Vagina (tissue), 2 donors: Measurements from ENCODE around the gene MPC1. TPM values are rescaled to one million over a fixed set of nuclear protein-coding genes. Genes with fewer than 3 reads are reported as not detected.

Experiments
- DNase-seq, 2 donors: peaks; one replicate each; pipeline ENCODE4 v3.0.0-alpha.2; 2017; ENCODE audit errors: extremely low spot score in 2 of 2
- H3K27ac ChIP-seq: fragments of 200-600 bp; sonication (generic); one replicate; pipeline ENCODE4 v1.5.1; 2019
- H3K27me3 ChIP-seq: fragments of 200-600 bp; sonication (generic); one replicate; pipeline ENCODE4 v1.5.1; 2019
- H3K36me3 ChIP-seq, 2 donors: fragments of 200-600 bp; sonication (generic); one replicate each; pipeline ENCODE4 v1.5.1; 2017 to 2019
- H3K4me1 ChIP-seq: fragments of 200-600 bp; sonication (generic); one replicate; pipeline ENCODE4 v1.5.1; 2019
- H3K4me3 ChIP-seq, 2 donors: fragments of 200-600 bp; sonication (generic); 1 replicate in 1 of 2; 2 replicates in 1 of 2; pipeline ENCODE4 v1.5.1; 2016 to 2019
- H3K9me3 ChIP-seq: fragments of 200-600 bp; sonication (generic); one replicate; pipeline ENCODE4 v1.5.1; 2019
- POLR2A ChIP-seq, 2 donors: fragments of 450-650 bp; IDR thresholded peaks; one replicate each; pipeline ENCODE4 v1.6.1; 2017; ENCODE audit warnings: antibody characterized with exemption in 2 of 2, mild to moderate bottlenecking in 2 of 2, moderate library complexity in 2 of 2
- POLR2AphosphoS5 ChIP-seq, 2 donors: sonication (generic); formaldehyde crosslinking; IDR thresholded peaks; one replicate each; pipeline ENCODE4 v1.9.0; 2017; ENCODE audit warnings: antibody characterized with exemption in 2 of 2, mild to moderate bottlenecking in 2 of 2, low read depth in 1 of 2; ENCODE audit not compliant: insufficient read depth in 1 of 2
- intact Hi-C: fragments of 100-400 bp; cut with DNase I; formaldehyde crosslinking; loops from one replicate; pipeline ENCODE4 v1.15.1; 2023
- total RNA-seq: library from RNA; depleted of rRNA; stranded (reverse); fragments of >200 nt; gene quantifications from one replicate; pipeline ENCODE4 v1.2.3, GENCODE V29; 2016
- TF ChIP-seq, protein P1 (sequence below), 3 experiments: fragments of 450-650 bp in 2 of 3; fragments of 200-600 bp in 1 of 3; sonication (generic) in 1 of 3; IDR thresholded peaks; one replicate each; pipeline ENCODE4 v1.5.1; 2017 to 2019; ENCODE audit warnings: antibody characterized with exemption in 3 of 3, mild to moderate bottlenecking in 2 of 3, moderate library complexity in 2 of 3

Gene MPC1
- total RNA-seq, 1 donor from 2014 or later, result 44.0 TPM

DNA sequence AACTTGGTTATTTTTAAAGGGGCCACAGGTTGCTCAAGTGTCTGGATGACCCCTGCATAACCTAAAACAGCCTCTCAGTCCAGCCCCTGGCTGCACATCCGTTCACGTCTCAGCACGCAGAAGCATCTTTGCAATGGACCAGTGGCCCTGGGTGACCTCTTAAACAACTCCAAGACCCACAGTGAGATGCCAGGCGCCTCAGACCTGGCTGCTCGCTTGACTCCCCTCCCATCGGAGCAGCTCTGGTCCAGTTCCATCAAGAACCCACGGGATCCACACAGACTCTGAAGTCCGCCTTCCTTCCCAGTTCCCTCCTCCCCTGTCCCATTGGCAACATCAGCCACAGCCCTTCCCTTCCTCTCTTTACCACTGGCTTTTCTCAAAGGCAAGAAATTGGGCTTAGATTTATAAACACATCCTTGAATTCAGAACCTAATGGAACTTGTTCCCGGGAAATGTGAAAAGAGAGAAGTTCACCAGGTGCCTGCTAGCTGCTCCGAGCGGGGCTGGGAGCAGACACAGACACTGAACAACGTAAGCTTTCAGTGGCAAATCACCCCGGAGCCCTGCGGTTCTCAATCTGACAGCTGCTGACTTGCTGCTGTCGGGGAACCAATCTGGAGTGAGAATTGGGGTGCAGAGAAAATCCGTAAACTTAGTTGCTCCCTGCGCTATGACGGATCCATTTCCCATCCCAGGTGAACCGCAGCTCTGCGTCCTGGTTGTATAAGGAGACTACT is 39.6 kb upstream of the MPC1 start:
- Histone ChIP-seq H3K4me3 (no peak overlapping the region), H3K9me3 (no peaks in the 10 kb centered on the region), H3K27ac (no peak overlapping the region), H3K4me1 (no peaks in the 10 kb centered on the region), H3K36me3 (peaks cover 0 to 43% of the 10 kb centered on the region in 2 donors), H3K27me3 (no peaks in the 10 kb centered on the region)
- TF ChIP-seq POLR2A (IDR thresholded peaks at IDR 0.05) (no peak), POLR2AphosphoS5 (IDR thresholded peaks at IDR 0.05; ENCODE audit: insufficient read depth in 1 of 2, low read depth in 1 of 2) (no peak)
- TF ChIP-seq, protein P1, sequence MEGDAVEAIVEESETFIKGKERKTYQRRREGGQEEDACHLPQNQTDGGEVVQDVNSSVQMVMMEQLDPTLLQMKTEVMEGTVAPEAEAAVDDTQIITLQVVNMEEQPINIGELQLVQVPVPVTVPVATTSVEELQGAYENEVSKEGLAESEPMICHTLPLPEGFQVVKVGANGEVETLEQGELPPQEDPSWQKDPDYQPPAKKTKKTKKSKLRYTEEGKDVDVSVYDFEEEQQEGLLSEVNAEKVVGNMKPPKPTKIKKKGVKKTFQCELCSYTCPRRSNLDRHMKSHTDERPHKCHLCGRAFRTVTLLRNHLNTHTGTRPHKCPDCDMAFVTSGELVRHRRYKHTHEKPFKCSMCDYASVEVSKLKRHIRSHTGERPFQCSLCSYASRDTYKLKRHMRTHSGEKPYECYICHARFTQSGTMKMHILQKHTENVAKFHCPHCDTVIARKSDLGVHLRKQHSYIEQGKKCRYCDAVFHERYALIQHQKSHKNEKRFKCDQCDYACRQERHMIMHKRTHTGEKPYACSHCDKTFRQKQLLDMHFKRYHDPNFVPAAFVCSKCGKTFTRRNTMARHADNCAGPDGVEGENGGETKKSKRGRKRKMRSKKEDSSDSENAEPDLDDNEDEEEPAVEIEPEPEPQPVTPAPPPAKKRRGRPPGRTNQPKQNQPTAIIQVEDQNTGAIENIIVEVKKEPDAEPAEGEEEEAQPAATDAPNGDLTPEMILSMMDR (IDR thresholded peaks at IDR 0.05), result no peak
- intact Hi-C loops, result no loop called here
- DNase-seq, result no peak

DNA sequence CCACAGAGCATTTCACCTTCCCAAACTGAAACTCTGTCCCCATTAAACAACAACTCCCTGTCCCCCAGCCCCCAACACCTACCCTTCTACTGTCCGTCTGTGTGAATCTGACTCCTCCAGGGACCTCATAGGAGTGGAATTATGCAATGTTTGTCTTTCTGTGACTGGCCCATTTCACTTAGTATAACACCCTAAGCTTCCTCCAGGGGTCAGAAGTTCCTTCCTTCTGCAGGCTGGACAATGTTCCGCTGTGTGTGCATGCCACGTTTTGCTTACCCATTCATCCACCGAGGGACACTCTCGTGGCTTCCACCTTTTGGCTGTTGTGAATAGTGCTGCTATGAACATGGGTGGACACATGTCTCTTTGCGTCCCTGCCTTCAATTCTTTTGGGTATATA is 37.6 kb upstream of the MPC1 start:
- Histone ChIP-seq H3K9me3 (no peaks in the 10 kb centered on the region), H3K4me1 (no peaks in the 10 kb centered on the region), H3K36me3 (peaks cover 0 to 47% of the 10 kb centered on the region in 2 donors), H3K27ac (no peak overlapping the region), H3K4me3 (no peak overlapping the region), H3K27me3 (no peaks in the 10 kb centered on the region)
- TF ChIP-seq POLR2AphosphoS5 (IDR thresholded peaks at IDR 0.05; ENCODE audit: insufficient read depth in 1 of 2, low read depth in 1 of 2) (no peak), POLR2A (IDR thresholded peaks at IDR 0.05) (no peak)
- TF ChIP-seq, protein P1 (IDR thresholded peaks at IDR 0.05), result no peak
- intact Hi-C loops, result no loop called here
- DNase-seq, result no peak

DNA sequence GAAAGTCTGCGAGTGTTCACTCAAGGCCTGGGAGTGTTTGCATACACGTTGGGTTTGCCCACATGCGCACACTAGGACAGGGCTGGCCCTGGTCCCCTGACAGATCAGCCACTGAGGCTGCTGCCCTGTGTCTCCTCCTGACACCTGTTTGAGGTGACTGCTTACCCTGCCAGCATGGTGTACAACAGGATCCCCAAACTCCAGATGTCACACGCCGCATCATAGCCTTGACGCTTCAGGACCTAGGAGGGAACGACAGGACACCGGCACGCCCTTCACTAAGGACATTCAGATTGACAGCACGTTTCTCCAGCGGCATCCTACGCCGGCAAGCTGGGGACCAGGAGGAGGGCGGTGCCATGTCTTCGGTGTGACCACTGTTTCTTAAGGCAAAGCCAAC is 37.0 kb upstream of the MPC1 start:
- H3K9me3 ChIP-seq, result no peaks in the 10 kb centered on the region
- DNase-seq, result no peak
- H3K4me3 ChIP-seq, result no peak overlapping the region
- no peak overlapping the region for H3K27ac ChIP-seq
- intact Hi-C loops, result no loop called here
- H3K36me3 ChIP-seq, result peaks cover 0 to 47% of the 10 kb centered on the region in 2 donors
- TF ChIP-seq POLR2AphosphoS5 (IDR thresholded peaks at IDR 0.05; ENCODE audit: insufficient read depth in 1 of 2, low read depth in 1 of 2), result no peak
- TF ChIP-seq, protein P1 (IDR thresholded peaks at IDR 0.05), result no peak
- TF ChIP-seq POLR2A (IDR thresholded peaks at IDR 0.05), result no peak
- no peaks in the 10 kb centered on the region for H3K4me1 ChIP-seq
- H3K27me3 ChIP-seq, result no peaks in the 10 kb centered on the region

DNA sequence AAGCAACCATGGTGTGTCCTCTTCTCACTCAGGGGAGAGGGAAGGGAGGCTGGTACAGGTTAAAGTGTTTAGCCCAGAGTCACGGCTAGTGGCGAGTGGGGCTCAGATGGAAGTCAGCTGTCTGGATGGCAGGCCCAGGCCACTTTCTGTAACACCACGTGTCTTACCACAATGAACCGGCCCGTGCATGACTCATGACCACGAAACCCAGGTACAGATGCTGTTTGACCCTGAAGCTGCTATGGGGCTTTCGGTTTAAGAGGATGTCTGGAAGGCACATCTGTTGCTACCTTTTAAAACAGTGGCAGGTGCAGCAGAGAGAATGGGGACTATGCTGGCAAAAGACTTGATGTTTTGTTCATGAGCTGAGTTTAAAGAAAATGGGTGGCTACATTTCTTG is 36.5 kb upstream of the MPC1 start:
- no peak for TF ChIP-seq POLR2AphosphoS5 (IDR thresholded peaks at IDR 0.05; ENCODE audit: insufficient read depth in 1 of 2, low read depth in 1 of 2)
- no peak for TF ChIP-seq POLR2A (IDR thresholded peaks at IDR 0.05)
- TF ChIP-seq, protein P1 (IDR thresholded peaks at IDR 0.05), result no peak
- H3K4me1 ChIP-seq, result no peaks in the 10 kb centered on the region
- intact Hi-C loops, result no loop called here
- H3K27me3 ChIP-seq, result no peaks in the 10 kb centered on the region
- H3K36me3 ChIP-seq, result peaks cover 0 to 47% of the 10 kb centered on the region in 2 donors
- no peaks in the 10 kb centered on the region for H3K9me3 ChIP-seq
- no peak overlapping the region for H3K27ac ChIP-seq
- no peak overlapping the region for H3K4me3 ChIP-seq
- DNase-seq, result no peak

DNA sequence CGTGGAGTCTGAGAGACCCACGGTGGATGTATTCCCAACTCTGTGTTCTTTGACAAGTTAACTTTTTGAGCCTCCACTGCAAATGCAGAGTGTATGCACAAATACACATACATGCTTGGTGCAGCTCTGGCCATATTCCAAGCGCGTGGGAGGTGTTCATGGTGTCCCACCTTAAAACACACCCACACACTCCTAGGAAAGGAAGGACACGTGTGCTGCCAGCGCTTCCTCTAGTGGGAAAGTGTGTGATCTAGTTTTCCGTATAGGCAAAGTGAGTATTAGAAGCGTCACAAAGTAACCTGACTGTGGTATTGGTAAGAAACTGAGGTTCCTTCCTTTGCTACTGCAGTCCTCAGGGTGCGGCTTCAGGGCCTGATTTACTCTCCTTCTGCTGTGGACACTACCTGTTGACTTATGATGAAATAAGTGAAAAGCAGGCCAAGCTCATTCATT is 36.0 kb upstream of the MPC1 start:
- Histone ChIP-seq H3K27me3 (no peaks in the 10 kb centered on the region), H3K4me1 (no peaks in the 10 kb centered on the region), H3K4me3 (no peak overlapping the region), H3K9me3 (no peaks in the 10 kb centered on the region), H3K27ac (no peak overlapping the region), H3K36me3 (peaks cover 0 to 44% of the 10 kb centered on the region in 2 donors)
- intact Hi-C loops, result no loop called here
- DNase-seq, result no peak
- TF ChIP-seq POLR2AphosphoS5 (IDR thresholded peaks at IDR 0.05; ENCODE audit: insufficient read depth in 1 of 2, low read depth in 1 of 2), result no peak
- no peak for TF ChIP-seq POLR2A (IDR thresholded peaks at IDR 0.05)
- TF ChIP-seq, protein P1 (IDR thresholded peaks at IDR 0.05), result no peak
